HEK293T (cell line): ENCODE results near the gene TXN2.

ENCODE experiments used
- FOXM1 ChIP-seq: fragments of 450-650 bp; IDR thresholded peaks from 2 replicates; pipeline ENCODE4 v1.6.1; 2017; ENCODE audit warnings: mild to moderate bottlenecking, borderline replicate concordance
- L3MBTL2 ChIP-seq: fragments of 450-650 bp; conservative IDR thresholded peaks from 2 replicates; pipeline ENCODE4 v1.6.1; 2016; ENCODE audit warnings: mild to moderate bottlenecking
- TARDBP ChIP-seq: fragments of 450-650 bp; IDR thresholded peaks from 2 replicates; pipeline ENCODE4 v1.6.1; 2016

- TF ChIP-seq FOXM1 (no peak), L3MBTL2 (no peak), TARDBP (no peak)
Measured at GRCh38 chr22:36480941-36481392, 473 bp downstream of the TXN2 start.
